AG04450 (cell line): ENCODE data around the gene GTSE1. TPM values are rescaled to one million over a fixed set of nuclear protein-coding genes. Genes with fewer than 3 reads are reported as not detected.

ENCODE experiments used
- CTCF ChIA-PET: fragments of 300-600, 350-600 bp; formaldehyde crosslinking; extraction: SDS; loops from one replicate; lab custom pipeline; 2022; ENCODE audit warnings: antibody characterized with exemption, inconsistent platforms; lab: Charles Lee
- POLR2A ChIA-PET: fragments of 350-600 bp; formaldehyde crosslinking; extraction: SDS; loops from one replicate; lab custom pipeline; 2021; ENCODE audit warnings: antibody characterized with exemption, inconsistent platforms; lab: Yijun Ruan, JAX
- DNase-seq: peaks from one replicate; pipeline ENCODE4 v3.0.0-alpha.2; 2011; ENCODE audit warnings: low read depth, low spot score
- H3K27ac ChIP-seq: one replicate; pipeline ENCODE4 v1.5.1; 2012; ENCODE audit warnings: low read depth, low read length, control low read depth
- H3K27me3 ChIP-seq: one replicate; pipeline ENCODE4 v1.6.0; 2012; ENCODE audit warnings: low read length; ENCODE audit not compliant: control insufficient read depth, insufficient read depth
- H3K4me3 ChIP-seq: 2 replicates; pipeline ENCODE4 v1.5.1; 2011; ENCODE audit warnings: mild to moderate bottlenecking, low read depth, low read length, control low read depth
- H3K9me3 ChIP-seq: 2 replicates; pipeline ENCODE4 v1.5.1; 2012; ENCODE audit warnings: low read length; ENCODE audit not compliant: control insufficient read depth, insufficient read depth
- CTCF ChIP-seq: IDR thresholded peaks from 2 replicates; pipeline ENCODE4 v1.5.1; 2011; ENCODE audit warnings: low read depth, low read length, control low read depth, inconsistent platforms
- polyA plus RNA-seq: library from polyadenylated mRNA; depleted of rRNA; stranded (reverse); fragments of >200 nt; gene quantifications from 2 replicates; pipeline ENCODE4 v1.2.3, GENCODE V29; 2011

The GTSE1 gene
- polyA plus RNA-seq, 1 experiment, result 4.0 TPM

- Histone ChIP-seq H3K4me3 (no peak overlapping the region), H3K27me3 (no peaks in the 10 kb centered on the region), H3K27ac (no peak overlapping the region), H3K9me3 (no peaks in the 10 kb centered on the region; the same call in 1 of the 2 replicates)
- no peak for DNase-seq
- ChIA-PET POLR2A (no interaction called here), CTCF (interaction anchor here (1.6 to 7.6 kb wide), 3 partner anchors 196 to 323 kb away, joined by 4 to 78 read pairs (median 47); no protein-coding TSS in a partner anchor)
- no peak for TF ChIP-seq CTCF
These were observed 21.0 kb downstream of the GTSE1 start for GRCh38 chr22:46317646-46318045.

- Histone ChIP-seq H3K9me3 (no peaks in the 10 kb centered on the region; the same call in 1 of the 2 replicates), H3K4me3 (no peak overlapping the region), H3K27ac (no peak overlapping the region), H3K27me3 (no peaks in the 10 kb centered on the region)
- ChIA-PET POLR2A (no interaction called here), CTCF (interaction anchor here (1.6 to 6.7 kb wide), 2 partner anchors 197 to 324 kb away, joined by 4 to 47 read pairs; no protein-coding TSS in a partner anchor)
- TF ChIP-seq CTCF, result no peak
- no peak for DNase-seq
These were observed 21.9 kb downstream of the GTSE1 start for GRCh38 chr22:46318576-46318975.

GRCh38 chr22:46319319-46319718 lies 22.6 kb downstream of the GTSE1 start:
- no peaks in the 10 kb centered on the region; the same call in 1 of the 2 replicates for H3K9me3 ChIP-seq
- no peaks in the 10 kb centered on the region for H3K27me3 ChIP-seq
- POLR2A ChIA-PET, result no interaction called here
- H3K4me3 ChIP-seq, result no peak overlapping the region
- TF ChIP-seq CTCF, result no peak
- no peak for DNase-seq
- CTCF ChIA-PET, result interaction anchor here (1.6 kb wide), 1 partner anchor 325 kb away, joined by 4 read pairs; no protein-coding TSS in a partner anchor
- H3K27ac ChIP-seq, result no peak overlapping the region

- CTCF ChIA-PET, result no interaction called here
These were observed 23.6 kb downstream of the GTSE1 start for GRCh38 chr22:46320166-46320710.

More at GRCh38 chr22:46320166-46320710, 23.6 kb downstream of the GTSE1 start:
- no peak for DNase-seq
- no peaks in the 10 kb centered on the region; the same call in 1 of the 2 replicates for H3K9me3 ChIP-seq
- H3K27ac ChIP-seq, result no peak overlapping the region
- no peaks in the 10 kb centered on the region for H3K27me3 ChIP-seq
- POLR2A ChIA-PET, result no interaction called here
- no peak for TF ChIP-seq CTCF
- H3K4me3 ChIP-seq, result no peak overlapping the region
